ENCODE results near the gene GDF15. TPM values are rescaled to one million over a fixed set of nuclear protein-coding genes. Genes with fewer than 3 reads are reported as not detected.
A peak's percentile ranks its signal among the peaks of the same experiment; 100 is the strongest.

The GDF15 gene
- total RNA-seq, 1 donor from 2014 or later: 0.33 TPM

DNA sequence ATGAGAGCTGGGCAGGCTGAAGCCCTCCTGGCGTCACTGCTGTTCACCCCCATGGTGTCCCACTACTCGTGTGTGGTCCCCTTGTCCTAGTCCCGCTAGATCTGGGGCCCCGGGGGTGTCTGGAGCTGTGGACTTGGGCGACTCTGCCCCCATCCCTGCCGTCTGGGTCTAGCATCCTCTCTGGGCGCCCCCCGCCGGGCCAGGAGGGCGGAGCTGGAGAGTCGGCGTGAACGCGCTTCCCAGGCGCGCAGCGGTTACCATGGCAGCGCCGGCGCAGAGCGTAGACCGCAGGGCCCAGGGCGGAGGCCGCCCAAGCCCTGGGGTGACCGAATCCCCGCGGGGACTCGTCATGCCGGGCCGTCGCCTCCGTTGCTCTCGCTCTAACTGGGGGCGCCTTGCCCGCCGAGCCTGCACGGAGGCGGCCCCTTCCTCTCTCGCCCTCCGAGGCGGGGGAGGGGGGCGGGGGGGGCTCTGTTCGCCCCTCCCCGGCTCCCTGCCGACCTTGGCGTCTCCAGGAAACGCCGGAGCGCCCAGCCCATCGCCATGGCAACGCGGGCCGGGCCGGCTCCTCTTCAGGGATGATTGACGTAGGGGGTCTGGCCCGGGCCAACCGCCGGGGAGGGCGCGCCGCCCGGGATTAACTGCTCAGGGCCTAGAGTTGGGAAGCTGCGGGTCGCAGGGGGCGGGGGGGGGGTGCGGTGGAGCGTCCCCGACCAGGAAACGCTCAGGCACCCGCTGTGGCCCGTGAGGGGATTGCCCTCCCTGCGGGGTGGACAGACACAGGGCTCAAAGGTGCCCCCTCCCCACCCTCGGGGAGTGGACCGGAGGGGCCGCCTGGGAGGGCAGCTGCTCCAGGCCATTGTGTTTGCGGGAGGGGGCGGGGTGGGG lies 43.1 kb downstream of the GDF15 start:
- no peak for TF ChIP-seq CTCF (IDR thresholded peaks at IDR 0.05; ENCODE audit: borderline replicate concordance)
- peak overlapping the region; percentile 74 for H3K27ac ChIP-seq (replicated peaks)
- intact Hi-C loops (cut with micrococcal nuclease): no loop called here
- H3K36me3 ChIP-seq: no peaks in the 10 kb centered on the region
- no peaks in the 10 kb centered on the region for H3K27me3 ChIP-seq (ENCODE audit: low read depth)
- H3K9me3 ChIP-seq (replicated peaks): no peaks in the 10 kb centered on the region
- peak overlapping the region; percentile 65 for H3K4me3 ChIP-seq
- peak; percentile 72 for DNase-seq
- peaks cover 71% of the 10 kb centered on the region for H3K4me1 ChIP-seq

GRCh38 chr19:18429717-18430416 lies 43.9 kb downstream of the GDF15 start:
- Histone ChIP-seq H3K9me3 (replicated peaks) (no peaks in the 10 kb centered on the region), H3K4me1 (peaks cover 72% of the 10 kb centered on the region), H3K4me3 (peak overlapping the region; percentile 65), H3K36me3 (peaks cover under 1% of the 10 kb centered on the region), H3K27me3 (ENCODE audit: low read depth) (no peaks in the 10 kb centered on the region), H3K27ac (replicated peaks) (peak overlapping the region; percentile 74)
- intact Hi-C loops (cut with micrococcal nuclease): no loop called here
- no peak for DNase-seq
- TF ChIP-seq CTCF (IDR thresholded peaks at IDR 0.05; ENCODE audit: borderline replicate concordance): no peak

DNA sequence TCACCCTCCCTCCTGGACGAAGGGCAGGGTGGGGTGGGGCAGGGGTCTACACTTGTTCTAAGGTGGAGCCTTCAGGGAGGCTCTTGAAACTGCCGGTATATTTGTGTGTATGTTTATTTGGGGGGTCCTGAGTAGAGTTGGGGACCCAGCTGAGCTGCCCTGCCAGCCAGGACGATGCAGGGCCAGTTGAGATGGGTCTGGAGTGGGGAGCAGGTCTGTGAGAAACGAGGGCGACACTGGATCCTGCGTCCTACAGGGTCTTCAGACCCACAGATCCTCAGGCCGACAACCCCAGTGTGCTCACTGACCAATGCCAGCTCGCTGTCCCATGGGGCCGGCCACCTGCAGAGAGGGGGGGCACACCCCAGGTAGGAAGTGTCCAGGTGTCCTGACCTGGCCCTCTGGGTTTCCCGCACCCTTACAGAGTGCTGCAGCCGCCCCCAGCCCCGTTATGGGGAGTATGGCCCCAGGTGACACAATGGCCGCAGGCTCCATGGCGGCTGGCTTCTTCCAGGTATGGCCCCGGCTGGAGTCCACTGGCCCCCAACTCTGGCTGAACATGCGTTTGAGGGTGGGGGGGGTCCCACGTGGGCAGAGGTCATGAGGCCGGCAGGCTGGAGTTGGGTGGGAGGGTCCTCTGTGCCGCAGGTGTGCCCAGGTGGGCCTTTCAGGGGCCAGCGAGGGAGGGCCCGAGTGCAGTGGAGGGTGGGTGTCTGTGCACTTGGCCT lies 44.6 kb downstream of the GDF15 start:
- peaks cover 66% of the 10 kb centered on the region for H3K4me1 ChIP-seq
- peak overlapping the region; percentile 74 for H3K27ac ChIP-seq (replicated peaks)
- H3K4me3 ChIP-seq: no peak overlapping the region
- H3K9me3 ChIP-seq (replicated peaks): no peaks in the 10 kb centered on the region
- DNase-seq: no peak
- TF ChIP-seq CTCF (IDR thresholded peaks at IDR 0.05; ENCODE audit: borderline replicate concordance): no peak
- H3K36me3 ChIP-seq: peaks cover 8% of the 10 kb centered on the region
- intact Hi-C loops (cut with micrococcal nuclease): no loop called here
- no peaks in the 10 kb centered on the region for H3K27me3 ChIP-seq (ENCODE audit: low read depth)

GRCh38 chr19:18431351-18432197 lies 45.6 kb downstream of the GDF15 start:
- intact Hi-C loops (cut with micrococcal nuclease): no loop called here
- H3K4me1 ChIP-seq: peaks cover 66% of the 10 kb centered on the region
- H3K9me3 ChIP-seq (replicated peaks): no peaks in the 10 kb centered on the region
- H3K4me3 ChIP-seq: no peak overlapping the region
- no peaks in the 10 kb centered on the region for H3K27me3 ChIP-seq (ENCODE audit: low read depth)
- no peak for DNase-seq
- TF ChIP-seq CTCF (IDR thresholded peaks at IDR 0.05; ENCODE audit: borderline replicate concordance): no peak
- no peak overlapping the region for H3K27ac ChIP-seq (replicated peaks)
- peaks cover 13% of the 10 kb centered on the region for H3K36me3 ChIP-seq

Measured in left ventricle myocardium inferior (tissue), 1 donor.